DOHH2 (cell line): ENCODE results near the gene COL5A1.

Experiments used
- CTCF ChIP-seq: fragments of 200-600 bp; sonication (generic); IDR thresholded peaks from one replicate; pipeline ENCODE4 v1.5.1; 2014; ENCODE audit warnings: antibody characterized with exemption, mild to moderate bottlenecking, low read depth, low read length; ENCODE audit not compliant: poor library complexity, severe bottlenecking
- EZH2phosphoT487 ChIP-seq: fragments of 200-600 bp; sonication (generic); IDR thresholded peaks from 2 replicates; pipeline ENCODE4 v1.6.1; 2017; ENCODE audit warnings: borderline replicate concordance, mild to moderate bottlenecking, antibody characterized with exemption, low read length, moderate library complexity, mixed read lengths

GRCh38 chr9:134833294-134833880 lies 191.8 kb downstream of the COL5A1 start:
- TF ChIP-seq CTCF (no peak), EZH2phosphoT487 (no peak)
